Measurements from ENCODE around the gene RPS15A.

The RPS15A gene

GRCh38 chr16:18800293-18800692, 10.2 kb upstream of the RPS15A start:
- TF ChIP-seq CTCF (IDR thresholded peaks at IDR 0.05), result no peak
- peak overlapping the region; percentile 99 for H3K4me3 ChIP-seq (ENCODE audit: low read depth, low read length)
- peaks cover 12% of the 10 kb centered on the region for H3K4me1 ChIP-seq
- peak overlapping the region; percentile 62 for H3K4me2 ChIP-seq (ENCODE audit: low read length)
- H3K36me3 ChIP-seq (ENCODE audit: control insufficient read depth, insufficient read depth, low read length), result no peaks in the 10 kb centered on the region
- H2AFZ ChIP-seq, result no peak overlapping the region
- H3K9ac ChIP-seq, result peak overlapping the region; percentile 4
- peaks cover 11% of the 10 kb centered on the region for H3K79me2 ChIP-seq
- H3K27me3 ChIP-seq (ENCODE audit: control insufficient read depth, insufficient read depth, low read length), result no peaks in the 10 kb centered on the region
- H3K27ac ChIP-seq, result peak overlapping the region; percentile 85
- H3K9me3 ChIP-seq (ENCODE audit: control insufficient read depth, low read length), result no peaks in the 10 kb centered on the region

- peaks cover 12% of the 10 kb centered on the region for H3K4me1 ChIP-seq
- H3K27ac ChIP-seq, result peak overlapping the region; percentile 85
- H2AFZ ChIP-seq, result no peak overlapping the region
- H3K27me3 ChIP-seq (ENCODE audit: control insufficient read depth, insufficient read depth, low read length), result no peaks in the 10 kb centered on the region
- H3K79me2 ChIP-seq, result peaks cover 11% of the 10 kb centered on the region
- H3K9ac ChIP-seq, result no peak overlapping the region
- peak overlapping the region; percentile 62 for H3K4me2 ChIP-seq (ENCODE audit: low read length)
- no peaks in the 10 kb centered on the region for H3K36me3 ChIP-seq (ENCODE audit: control insufficient read depth, insufficient read depth, low read length)
- peak overlapping the region; percentile 99 for H3K4me3 ChIP-seq (ENCODE audit: low read depth, low read length)
- H3K9me3 ChIP-seq (ENCODE audit: control insufficient read depth, low read length), result no peaks in the 10 kb centered on the region
- no peak for TF ChIP-seq CTCF (IDR thresholded peaks at IDR 0.05)
These were observed 9.4 kb upstream of the RPS15A start for GRCh38 chr16:18799500-18799899.

DNA sequence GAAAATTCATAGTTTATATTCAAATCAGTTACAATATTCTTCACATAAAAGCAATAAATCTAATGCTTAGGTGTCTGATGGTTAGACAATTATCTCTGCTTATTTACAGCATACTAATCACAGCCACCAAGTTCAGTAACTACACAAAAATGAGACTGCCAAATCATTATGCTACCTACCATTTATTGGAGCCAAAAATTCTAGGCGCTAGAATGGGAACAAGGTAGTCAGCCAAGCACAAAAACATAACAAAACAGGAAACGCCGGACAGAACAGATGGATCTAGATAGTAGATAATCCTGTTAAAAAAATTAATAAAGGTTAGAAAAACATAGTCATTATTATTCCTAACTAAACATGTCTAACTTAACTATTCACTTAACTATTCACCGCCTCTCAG, 7.6 kb upstream of the RPS15A start:
- Histone ChIP-seq H3K36me3 (ENCODE audit: control insufficient read depth, insufficient read depth, low read length) (no peaks in the 10 kb centered on the region), H3K4me1 (peaks cover 10% of the 10 kb centered on the region), H3K9me3 (ENCODE audit: control insufficient read depth, low read length) (no peaks in the 10 kb centered on the region), H3K79me2 (peaks cover 13% of the 10 kb centered on the region), H3K4me2 (ENCODE audit: low read length) (peak overlapping the region; percentile 10), H3K27ac (peak overlapping the region; percentile 17), H2AFZ (no peak overlapping the region), H3K4me3 (ENCODE audit: low read depth, low read length) (no peak overlapping the region), H3K9ac (no peak overlapping the region), H3K27me3 (ENCODE audit: control insufficient read depth, insufficient read depth, low read length) (no peaks in the 10 kb centered on the region)
- TF ChIP-seq CTCF (IDR thresholded peaks at IDR 0.05), result no peak

- Histone ChIP-seq H2AFZ (no peak overlapping the region), H3K9ac (no peak overlapping the region), H3K9me3 (ENCODE audit: control insufficient read depth, low read length) (no peaks in the 10 kb centered on the region), H3K36me3 (ENCODE audit: control insufficient read depth, insufficient read depth, low read length) (no peaks in the 10 kb centered on the region), H3K4me2 (ENCODE audit: low read length) (no peak overlapping the region), H3K27me3 (ENCODE audit: control insufficient read depth, insufficient read depth, low read length) (no peaks in the 10 kb centered on the region), H3K27ac (peak overlapping the region; percentile 25), H3K4me1 (peaks cover 10% of the 10 kb centered on the region), H3K4me3 (ENCODE audit: low read depth, low read length) (no peak overlapping the region), H3K79me2 (peaks cover 13% of the 10 kb centered on the region)
- TF ChIP-seq CTCF (IDR thresholded peaks at IDR 0.05), result no peak
These were observed 6.2 kb upstream of the RPS15A start for GRCh38 chr16:18796377-18796776.

- Histone ChIP-seq H3K4me3 (ENCODE audit: low read depth, low read length) (no peak overlapping the region), H3K9me3 (ENCODE audit: control insufficient read depth, low read length) (no peaks in the 10 kb centered on the region), H3K4me1 (peaks cover 12% of the 10 kb centered on the region), H3K36me3 (ENCODE audit: control insufficient read depth, insufficient read depth, low read length) (no peaks in the 10 kb centered on the region), H3K79me2 (peaks cover 21% of the 10 kb centered on the region), H3K27ac (no peak overlapping the region), H2AFZ (no peak overlapping the region), H3K27me3 (ENCODE audit: control insufficient read depth, insufficient read depth, low read length) (no peaks in the 10 kb centered on the region), H3K9ac (no peak overlapping the region), H3K4me2 (ENCODE audit: low read length) (no peak overlapping the region)
- no peak for TF ChIP-seq CTCF (IDR thresholded peaks at IDR 0.05)
These were observed 2.8 kb upstream of the RPS15A start for GRCh38 chr16:18792836-18793433.
